Epithelial cell of proximal tubule (primary cell): ENCODE measurements around the gene EGFR. TPM values are rescaled to one million over a fixed set of nuclear protein-coding genes. Genes with fewer than 3 reads are reported as not detected.

Experiments used
- DNase-seq: peaks from one replicate; pipeline ENCODE4 v3.0.0-alpha.2; 2011; ENCODE audit warnings: low read depth
- H3K4me3 ChIP-seq: 2 replicates; pipeline ENCODE4 v1.5.1; 2011; ENCODE audit warnings: low read depth, mild to moderate bottlenecking, low read length
- total RNA-seq: library from RNA; depleted of rRNA; stranded (reverse); fragments of >200 nt; gene quantifications from 2 replicates; pipeline ENCODE4 v1.2.3, GENCODE V29; 2015
- TF ChIP-seq, protein P1 (sequence below): conservative IDR thresholded peaks from 2 replicates; pipeline ENCODE4 v1.5.1; 2012; ENCODE audit warnings: low read depth, mild to moderate bottlenecking, low read length

EGFR gene
- total RNA-seq, 1 donor from 2014 or later = 48.1 TPM

DNA sequence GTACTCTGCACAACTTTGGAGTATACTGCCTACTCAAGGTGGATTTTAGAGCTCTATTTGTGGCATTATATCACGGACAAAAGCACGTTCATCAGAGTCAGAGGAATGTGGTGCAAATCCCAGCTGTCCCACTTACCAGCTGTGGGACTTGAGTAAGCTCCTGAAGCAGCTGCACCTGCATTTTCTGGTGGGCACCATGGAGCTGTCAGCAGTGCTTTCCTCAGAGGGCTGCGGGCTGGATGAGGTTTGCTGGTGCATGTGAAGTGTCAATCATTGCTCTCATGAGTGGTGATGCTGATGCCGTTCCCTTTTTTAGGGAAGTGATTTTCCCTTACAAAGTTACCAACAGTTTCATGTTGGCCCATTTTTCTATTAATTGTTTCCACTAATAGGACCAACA, 53.4 kb downstream of the EGFR start:
- H3K4me3 ChIP-seq = no peak overlapping the region
- no peak for DNase-seq
- TF ChIP-seq, protein P1, sequence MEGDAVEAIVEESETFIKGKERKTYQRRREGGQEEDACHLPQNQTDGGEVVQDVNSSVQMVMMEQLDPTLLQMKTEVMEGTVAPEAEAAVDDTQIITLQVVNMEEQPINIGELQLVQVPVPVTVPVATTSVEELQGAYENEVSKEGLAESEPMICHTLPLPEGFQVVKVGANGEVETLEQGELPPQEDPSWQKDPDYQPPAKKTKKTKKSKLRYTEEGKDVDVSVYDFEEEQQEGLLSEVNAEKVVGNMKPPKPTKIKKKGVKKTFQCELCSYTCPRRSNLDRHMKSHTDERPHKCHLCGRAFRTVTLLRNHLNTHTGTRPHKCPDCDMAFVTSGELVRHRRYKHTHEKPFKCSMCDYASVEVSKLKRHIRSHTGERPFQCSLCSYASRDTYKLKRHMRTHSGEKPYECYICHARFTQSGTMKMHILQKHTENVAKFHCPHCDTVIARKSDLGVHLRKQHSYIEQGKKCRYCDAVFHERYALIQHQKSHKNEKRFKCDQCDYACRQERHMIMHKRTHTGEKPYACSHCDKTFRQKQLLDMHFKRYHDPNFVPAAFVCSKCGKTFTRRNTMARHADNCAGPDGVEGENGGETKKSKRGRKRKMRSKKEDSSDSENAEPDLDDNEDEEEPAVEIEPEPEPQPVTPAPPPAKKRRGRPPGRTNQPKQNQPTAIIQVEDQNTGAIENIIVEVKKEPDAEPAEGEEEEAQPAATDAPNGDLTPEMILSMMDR = no peak

DNA sequence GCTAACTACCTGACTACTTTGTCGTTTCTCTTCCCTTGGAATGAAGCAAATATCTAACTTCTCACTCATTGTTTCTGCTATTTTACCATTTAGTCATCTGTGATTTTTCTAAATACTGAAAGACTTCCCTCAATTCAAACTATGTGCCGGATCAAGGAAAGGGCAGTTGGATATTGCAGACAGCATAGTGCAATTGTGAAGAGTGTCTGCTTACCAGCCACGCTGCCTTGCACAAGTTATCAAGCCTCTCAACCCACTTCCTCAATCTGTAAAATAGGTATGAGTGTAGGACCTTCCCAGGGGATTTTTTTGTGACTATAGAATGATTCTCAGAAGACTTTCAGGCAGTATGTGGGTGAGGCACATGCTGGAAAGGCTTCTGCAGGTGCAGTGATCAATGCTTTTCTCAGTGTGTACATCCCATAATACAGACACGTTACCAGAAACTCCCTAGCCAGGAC, 54.3 kb downstream of the EGFR start:
- H3K4me3 ChIP-seq = no peak overlapping the region
- TF ChIP-seq, protein P1 = no peak
- DNase-seq = no peak

DNA sequence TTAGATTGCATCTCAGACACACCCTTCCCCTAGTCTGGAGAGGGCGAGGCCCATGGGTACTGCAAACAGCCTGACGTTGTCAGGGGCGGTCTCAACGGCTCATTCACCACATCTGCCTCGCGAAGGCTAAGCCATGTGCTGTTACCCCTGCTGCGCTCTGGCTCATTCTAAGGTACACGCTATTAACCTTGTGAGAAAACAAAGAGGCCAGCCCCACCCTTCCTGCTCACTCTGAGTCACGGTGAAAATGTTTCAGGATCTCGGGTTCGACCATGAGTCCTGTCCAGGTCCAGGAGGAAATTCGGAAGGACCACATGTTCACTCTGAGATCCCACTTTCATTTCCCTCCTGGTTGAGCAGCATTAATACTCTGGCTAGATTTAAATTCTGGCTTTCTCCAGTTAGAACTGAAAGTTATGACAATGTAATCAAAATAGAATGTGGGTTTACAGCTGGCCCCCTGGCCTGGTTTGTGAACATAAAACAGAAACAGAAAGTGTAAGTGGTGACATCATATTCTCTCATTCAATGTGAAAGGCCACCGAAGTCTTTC, 55.2 kb downstream of the EGFR start:
- peak; percentile 90 for DNase-seq
- TF ChIP-seq, protein P1 = no peak
- peak overlapping the region; percentile 44 for H3K4me3 ChIP-seq

DNA sequence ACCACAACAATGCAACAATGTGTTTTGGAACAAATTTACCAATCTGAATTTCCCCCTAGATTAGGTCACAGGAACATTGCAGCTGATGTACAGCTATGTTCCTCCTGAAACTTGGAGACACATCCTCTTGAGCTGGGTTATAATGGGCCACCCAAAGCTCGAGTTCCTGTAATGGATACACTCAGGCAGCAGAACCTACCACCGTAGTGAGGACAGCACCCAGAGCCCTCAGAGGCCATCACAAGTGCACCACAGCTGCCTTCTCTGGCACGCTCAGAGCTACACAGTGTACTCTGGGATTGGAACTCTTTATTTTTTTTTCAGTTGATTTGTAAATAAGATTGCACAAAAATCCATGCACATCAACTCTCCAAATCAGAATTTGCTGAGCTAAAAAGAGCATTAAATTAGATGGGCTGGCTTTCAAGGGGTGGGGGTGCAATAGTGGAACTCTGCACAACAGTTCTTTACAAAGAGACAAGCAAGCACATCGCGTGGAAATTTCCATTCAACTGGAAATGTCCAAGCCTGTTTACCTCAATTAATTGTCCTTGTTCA, 56.7 kb downstream of the EGFR start:
- TF ChIP-seq, protein P1 = no peak
- H3K4me3 ChIP-seq = no peak overlapping the region
- DNase-seq = no peak

DNA sequence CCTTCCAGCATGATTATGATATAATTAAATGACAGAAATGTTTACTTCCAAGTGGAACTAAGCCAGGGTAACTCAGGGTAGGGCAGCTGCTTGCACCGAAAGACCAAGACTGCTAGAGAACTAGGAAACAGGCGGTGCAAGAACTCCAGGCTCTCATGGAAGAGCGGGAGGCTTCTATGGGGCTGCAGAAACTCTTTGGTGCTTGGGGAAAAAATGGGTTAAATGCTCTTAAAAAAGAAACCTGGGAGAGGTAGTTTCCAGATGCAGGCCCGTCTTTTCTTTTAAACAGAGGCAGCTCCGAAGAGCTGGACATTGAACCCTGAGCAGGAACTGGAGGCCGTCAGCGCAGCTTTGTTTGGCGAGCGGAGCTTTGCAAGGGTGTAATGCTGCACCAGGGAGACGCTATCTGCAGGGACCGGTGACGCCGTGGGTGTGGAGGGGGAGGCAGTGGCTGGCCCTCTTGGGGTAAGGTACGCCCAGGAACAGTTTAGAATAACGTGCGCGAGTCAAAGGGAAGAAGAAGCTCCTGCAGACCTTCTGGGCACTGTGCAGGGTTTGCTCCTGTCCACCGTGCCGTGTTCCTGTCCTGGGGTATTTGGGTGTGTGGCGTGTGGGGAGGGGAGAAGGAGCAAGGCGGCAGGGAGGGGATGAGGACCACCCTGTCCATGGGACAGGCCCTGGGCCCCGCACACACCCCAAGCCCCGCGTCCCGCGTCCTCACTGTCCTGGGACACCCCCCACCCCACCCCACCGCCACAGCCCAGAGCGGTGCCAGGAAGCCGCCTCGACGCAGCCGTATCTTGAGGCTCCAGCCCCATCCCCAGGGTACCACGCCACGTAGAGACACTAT, 59.0 kb downstream of the EGFR start:
- TF ChIP-seq, protein P1 = no peak
- DNase-seq = no peak

DNA sequence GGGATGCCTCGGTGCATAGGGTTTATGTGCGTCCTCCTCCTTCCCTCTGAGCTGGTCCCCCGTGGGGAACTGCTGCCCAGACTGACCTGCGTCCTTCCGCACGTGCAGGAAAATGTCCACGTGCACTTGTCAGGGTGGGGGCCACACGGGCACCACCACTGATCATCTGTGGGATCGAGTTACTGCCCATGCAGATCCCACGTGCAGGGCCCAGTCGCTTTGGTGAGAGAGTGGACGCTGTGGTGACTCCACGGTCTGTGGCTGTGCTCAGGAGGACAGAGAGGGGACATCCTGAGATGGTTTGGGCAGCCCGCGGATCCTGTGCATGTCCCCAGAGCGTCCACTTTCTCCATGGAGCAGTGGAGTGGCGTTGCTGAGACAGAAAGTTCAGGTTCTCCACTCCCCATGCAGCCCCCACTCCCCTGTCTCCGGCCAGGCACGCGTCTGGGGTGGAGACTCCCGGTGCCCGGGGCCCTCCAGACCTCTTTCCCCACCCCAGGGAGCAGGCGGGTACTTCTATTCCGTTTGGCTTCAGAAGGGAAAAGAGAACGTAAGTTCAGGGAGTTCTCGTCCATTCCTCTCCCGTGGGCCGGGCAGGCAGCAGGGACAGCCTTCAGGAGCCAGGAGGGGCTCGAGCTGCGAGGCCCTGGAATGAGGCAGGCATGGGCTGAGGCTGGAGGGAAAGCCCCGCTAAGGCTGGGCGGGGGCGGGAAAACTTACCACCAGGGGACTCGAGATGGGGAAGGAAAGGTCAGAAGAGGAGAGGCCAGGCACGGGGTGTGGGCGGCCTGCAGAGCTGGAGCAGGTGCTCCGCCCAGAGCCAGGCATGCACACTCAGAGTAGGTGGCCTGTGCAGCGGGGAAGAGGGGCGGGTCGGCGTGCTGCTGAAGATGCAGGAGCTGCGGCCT, 59.9 kb downstream of the EGFR start:
- TF ChIP-seq, protein P1 = peak; percentile 16
- no peak for DNase-seq
- H3K4me3 ChIP-seq = peak overlapping the region; percentile 1

More for the DNA sequence above, 59.0 kb downstream of the EGFR start:
- peak overlapping the region; percentile 18 for H3K4me3 ChIP-seq
